Stimulated activated CD8-positive, alpha-beta memory T cell treated with anti-CD3 and anti-CD28 coated beads, Interleukin-7, amount 100 ng/mL, for 1 hour (primary cell): Measurements from ENCODE around the gene CAMKMT.

Experiments
- DNase-seq, 2 donors: peaks; one replicate each; pipeline ENCODE4 v3.0.0-alpha.2; 2020; ENCODE audit warnings: low read depth in 2 of 2

Gene CAMKMT

DNA sequence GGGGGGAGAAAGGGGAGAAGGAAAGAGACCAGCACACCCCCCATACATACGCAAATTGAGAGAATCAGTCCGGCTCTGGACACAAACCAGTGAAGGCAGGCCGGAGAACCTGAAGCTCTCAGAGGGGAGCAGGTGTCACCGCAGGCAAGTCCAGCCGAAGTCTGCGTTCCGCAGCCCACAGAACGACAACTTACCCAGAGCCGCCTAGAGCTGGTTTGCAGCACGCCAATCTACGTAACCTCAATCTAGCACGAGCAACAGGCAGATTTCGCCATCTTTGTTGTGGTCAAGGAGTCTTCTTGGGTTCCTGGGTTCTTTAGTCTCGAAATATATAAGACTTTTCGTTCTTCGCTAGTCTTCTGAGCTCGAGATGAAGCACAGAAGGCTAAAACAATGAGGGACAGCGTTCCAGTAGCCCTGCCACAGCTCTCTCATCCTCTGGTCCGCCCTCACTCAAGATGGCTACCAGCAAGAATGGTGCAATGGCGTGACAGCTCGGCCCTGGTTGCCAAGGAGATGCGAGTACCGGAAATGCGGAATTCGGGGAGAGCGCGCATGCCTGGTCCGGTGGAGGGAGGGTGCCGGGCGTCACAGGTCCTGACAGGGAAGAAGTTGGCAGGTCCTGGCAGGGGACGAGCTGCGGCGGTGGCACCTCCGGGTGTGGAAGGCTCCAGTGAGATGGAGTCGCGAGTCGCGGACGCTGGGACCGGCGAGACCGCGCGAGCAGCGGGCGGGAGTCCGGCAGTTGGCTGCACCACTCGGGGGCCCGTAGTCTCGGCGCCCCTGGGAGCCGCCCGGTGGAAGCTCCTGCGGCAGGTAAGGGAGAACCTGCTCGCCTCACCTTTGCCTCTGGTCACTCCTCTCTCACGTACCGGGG lies at the start of gene CAMKMT, which contains the start of gene PREPL:
Gene CAMKMT (plus strand): TSS at position 618 of the 877 bp plus-strand sequence.
Gene PREPL (minus strand): TSS at position 165 of the 877 bp plus-strand sequence. CDS start 15,152 bp downstream, outside the sequence.
- DNase-seq, result peak; percentile 95 to 98

DNA sequence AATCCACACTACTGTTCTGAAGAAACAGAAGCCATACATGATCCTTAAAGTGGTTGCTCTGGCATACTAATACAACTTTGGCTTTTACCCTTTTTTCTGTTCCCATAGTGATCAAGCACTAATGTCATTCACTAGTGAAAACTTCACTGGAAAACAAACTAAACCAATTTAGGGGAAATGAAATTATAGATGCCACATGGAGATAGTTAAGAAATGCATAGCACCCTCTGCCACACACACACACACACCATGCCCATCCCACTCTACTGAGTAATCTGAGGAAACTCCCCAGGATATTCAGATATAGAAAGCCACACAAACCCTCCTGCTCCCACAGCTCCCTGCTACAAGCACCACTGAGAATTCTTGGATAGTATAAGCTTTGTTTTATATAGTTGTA lies 47.4 kb upstream of the CAMKMT start:
- no peak for DNase-seq

GRCh38 chr2:44315945-44316344 lies 45.8 kb upstream of the CAMKMT start:
- DNase-seq, result no peak

DNA sequence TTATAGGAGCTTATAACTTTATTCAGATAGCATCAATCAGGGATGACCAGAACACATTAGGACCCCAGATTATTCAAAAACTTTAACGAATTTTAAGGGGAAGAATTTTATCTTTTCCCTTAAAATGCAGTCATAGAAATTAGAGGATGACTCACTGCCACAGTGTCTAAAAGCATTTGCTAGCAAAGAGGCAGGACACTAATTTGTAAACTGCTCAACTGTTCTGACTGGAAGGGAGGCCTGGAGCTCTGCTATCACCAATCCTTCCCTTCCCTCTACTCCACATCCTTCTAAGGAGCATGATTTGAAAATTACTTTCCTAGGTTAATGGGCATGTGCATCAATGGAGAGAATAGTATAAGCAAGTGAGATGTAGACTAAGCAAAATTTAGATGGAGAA lies 40.9 kb upstream of the CAMKMT start:
- DNase-seq, result no peak

DNA sequence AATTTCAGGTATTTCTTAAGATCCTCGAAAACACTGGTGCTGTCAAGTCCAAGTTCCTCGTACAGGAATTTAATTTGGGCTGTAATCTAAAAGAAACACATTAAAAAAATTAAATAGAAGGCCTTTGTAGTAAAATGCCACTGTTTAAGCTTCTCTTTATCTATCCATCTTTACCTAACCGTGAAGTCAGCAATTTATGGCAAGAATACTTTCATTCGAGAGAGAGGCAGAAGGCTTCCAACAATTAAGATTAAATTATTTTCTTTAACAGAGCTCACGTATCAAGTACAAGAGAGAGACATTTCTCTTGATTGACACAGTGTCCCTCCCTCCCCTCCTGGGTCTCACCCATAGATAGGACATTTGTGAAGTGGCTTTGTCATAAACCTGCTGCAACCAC lies 40.4 kb upstream of the CAMKMT start:
- no peak for DNase-seq

DNA sequence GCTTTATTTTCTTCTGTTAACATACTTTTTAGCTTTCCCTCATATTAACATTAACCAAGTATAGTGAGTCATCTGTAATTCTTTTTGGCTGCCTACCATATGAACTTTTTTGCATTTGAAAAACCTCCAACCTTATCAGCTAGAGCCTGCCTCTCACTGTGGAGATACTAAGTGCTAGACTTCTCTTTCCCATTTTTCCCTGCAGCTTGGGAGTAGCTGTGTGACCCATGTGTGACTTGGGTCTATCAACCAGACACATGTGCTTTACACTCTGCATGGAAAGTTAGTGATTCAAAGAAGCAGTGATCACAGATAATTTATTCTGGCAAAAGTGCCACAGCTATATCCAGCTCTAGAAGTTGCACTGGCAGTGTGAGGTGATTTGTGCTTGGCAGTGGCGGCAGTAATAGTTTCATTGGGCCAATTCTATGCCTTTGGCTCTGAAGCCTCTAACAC lies 36.7 kb upstream of the CAMKMT start:
- no peak for DNase-seq

DNA sequence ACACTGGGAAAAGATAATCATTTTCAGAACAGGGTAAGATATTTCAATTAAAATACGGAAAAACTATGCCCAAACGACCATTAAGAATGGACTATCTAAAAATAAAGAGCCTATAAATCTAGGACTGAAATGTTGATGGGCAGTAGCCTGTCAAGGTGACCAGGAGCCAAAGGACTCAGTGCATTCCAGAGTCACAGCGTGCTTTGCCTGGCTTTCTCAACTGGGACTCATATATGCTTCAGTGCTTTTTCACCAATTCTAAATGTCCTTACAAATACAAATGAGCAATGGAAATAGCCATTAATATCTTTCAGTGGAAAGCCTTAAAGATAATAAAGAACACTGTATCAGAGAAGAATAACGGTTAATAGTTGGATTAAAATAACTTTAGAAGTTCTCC lies 35.9 kb upstream of the CAMKMT start:
- no peak for DNase-seq

DNA sequence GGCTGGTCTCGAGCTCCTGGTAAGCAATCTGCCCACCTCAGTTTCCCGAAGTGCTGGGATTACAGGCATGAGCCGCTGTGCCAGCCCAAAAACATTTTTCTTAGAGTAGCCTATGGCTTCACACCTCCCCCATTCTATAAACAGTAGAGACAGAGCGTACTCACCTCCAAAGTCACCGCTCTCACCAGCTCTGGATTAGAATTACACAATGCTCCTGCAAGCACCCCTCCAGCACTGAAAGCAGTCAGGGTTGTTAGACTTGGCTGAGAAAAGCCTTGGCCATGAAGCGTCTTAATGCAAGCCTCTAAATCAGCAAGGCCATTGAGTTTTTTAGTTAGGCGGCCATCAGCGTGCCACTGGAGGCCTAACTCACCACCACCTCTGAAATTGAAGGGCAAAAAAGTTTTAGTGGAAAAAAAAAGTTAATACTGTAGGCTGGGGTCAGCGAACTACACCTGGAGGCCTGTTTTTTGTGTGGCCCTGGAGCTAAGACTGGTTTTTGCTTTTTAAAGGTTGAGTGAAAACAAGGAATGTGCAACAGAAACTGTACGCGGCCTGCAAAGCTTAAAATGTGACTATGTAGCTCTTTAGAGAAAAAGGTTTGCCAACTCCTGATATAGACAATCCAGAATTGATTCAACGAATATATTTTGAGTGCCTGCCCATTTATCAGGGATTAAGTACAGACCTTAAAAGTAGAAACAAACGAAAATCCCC lies 35.0 kb upstream of the CAMKMT start:
- DNase-seq, result no peak

GRCh38 chr2:44328750-44329149 lies 33.0 kb upstream of the CAMKMT start:
- no peak for DNase-seq

DNA sequence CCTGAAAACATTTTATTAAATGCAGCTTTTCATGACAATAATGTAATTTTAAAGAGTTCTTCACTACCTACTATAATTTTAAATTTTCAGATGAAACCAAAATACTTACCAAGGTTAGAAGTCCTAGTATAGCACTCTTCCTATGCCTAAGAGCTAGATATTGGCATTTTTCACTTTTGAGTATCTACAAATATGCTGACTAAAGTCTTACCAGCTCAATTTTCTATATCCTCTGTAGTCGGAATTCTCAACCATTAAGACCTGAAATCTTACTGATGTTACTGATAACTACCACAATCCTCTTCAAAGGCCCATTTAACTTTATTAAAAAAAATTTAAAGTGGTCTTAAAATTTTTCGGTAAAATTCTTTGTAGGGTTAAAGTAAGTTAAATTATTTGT lies 32.4 kb upstream of the CAMKMT start:
- no peak for DNase-seq

GRCh38 chr2:44330801-44331200 lies 30.9 kb upstream of the CAMKMT start:
- no peak for DNase-seq

- DNase-seq, result no peak
Observed at GRCh38 chr2:44333994-44334393, 27.8 kb upstream of the CAMKMT start.

GRCh38 chr2:44335806-44336538 lies 25.8 kb upstream of the CAMKMT start:
- DNase-seq, result no peak

GRCh38 chr2:44342854-44343253 lies 18.9 kb upstream of the CAMKMT start:
- no peak for DNase-seq

GRCh38 chr2:44347526-44347925 lies 14.2 kb upstream of the CAMKMT start:
- DNase-seq, result no peak

GRCh38 chr2:44348400-44348799 lies 13.3 kb upstream of the CAMKMT start:
- DNase-seq, result no peak

DNA sequence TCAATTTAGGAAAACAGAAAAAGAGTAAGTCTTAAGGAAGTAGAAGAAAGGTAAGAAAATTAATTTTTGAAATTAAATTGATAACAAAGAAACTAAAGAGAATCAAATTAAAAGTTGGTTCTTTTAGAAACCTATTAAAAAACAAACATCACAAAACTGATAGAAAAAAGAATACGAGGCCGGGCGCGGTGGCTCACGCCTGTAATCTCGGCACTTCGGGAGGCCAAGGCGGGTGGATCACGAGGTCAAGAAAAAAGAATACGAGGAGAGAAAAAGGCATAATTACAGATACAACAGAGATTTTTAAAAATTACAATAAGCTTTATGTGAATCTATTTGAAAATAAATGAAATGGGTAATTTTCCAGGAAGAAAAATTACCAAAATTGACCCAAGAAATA lies 12.2 kb upstream of the CAMKMT start:
- DNase-seq, result no peak

- DNase-seq, result no peak
Observed at GRCh38 chr2:44351088-44351487, 10.7 kb upstream of the CAMKMT start.

GRCh38 chr2:44351676-44352075 lies 10.1 kb upstream of the CAMKMT start:
- DNase-seq, result no peak

DNA sequence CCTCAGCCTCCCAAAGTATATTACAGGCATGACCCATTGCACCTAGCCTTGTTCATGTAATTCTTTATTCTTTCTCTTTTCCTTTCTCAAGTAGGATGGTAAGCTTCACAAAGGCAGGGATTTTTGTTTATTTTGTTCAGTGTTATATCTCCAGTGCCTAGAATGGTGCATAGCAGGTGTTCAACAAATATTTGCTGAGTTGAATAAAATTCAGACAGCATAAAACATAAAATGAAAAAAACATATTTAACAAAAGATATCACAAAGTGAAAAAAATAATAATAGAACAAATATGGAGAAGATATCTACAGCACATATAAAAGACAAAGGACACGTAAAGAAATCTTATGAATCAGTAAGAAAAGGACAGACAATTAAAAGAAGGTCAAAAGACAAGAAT lies 9.2 kb upstream of the CAMKMT start:
- DNase-seq, result no peak

GRCh38 chr2:44354761-44355160 lies 7.0 kb upstream of the CAMKMT start:
- no peak for DNase-seq

DNA sequence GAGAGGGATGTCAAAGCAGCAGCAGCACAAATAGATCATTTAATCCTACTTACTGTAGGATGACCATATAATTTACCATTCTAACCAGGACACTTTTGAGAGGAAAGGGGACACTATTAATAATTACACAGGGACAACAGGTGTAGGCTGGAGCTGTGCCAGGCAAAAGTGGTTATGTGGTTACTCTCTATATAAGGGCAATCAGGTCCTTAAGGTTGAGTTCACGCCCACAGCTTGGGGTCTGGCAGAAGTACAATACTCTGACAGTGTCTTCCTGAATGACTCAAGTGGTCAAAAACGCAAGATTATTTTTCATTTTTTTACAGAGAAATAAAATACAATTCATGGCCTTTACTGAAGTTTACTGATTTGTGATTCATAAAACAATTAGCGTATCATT lies 3.2 kb upstream of the CAMKMT start:
- DNase-seq, result peak; percentile 4 to 10
